AML-193 (cell line): ENCODE measurements around the gene ADAMTS1.
"Not testable (repeated sequence)": the region's sequence is repeated elsewhere in the genome, so short reads cannot be mapped to it uniquely, and the experiment has no call there.

Experiments used
- DNase-seq, 2 experiments: peaks; one replicate each; lab custom pipeline; 2025; lab: John Stamatoyannopoulos, UW

ADAMTS1 gene

GRCh38 chr21:26845066-26845758, at the start of gene ADAMTS1:
Gene ADAMTS1 (minus strand): TSS chr21:26845409. CDS start chr21:26844954, 455 bp downstream.
- no peak for DNase-seq

GRCh38 chr21:26892151-26892550, 46.9 kb upstream of the ADAMTS1 start:
- no peak for DNase-seq

GRCh38 chr21:26888931-26889330, 43.7 kb upstream of the ADAMTS1 start:
- no peak for DNase-seq

GRCh38 chr21:26888256-26888655, 43.0 kb upstream of the ADAMTS1 start:
- DNase-seq, result no peak

GRCh38 chr21:26887251-26887650, 42.0 kb upstream of the ADAMTS1 start:
- no peak for DNase-seq

- no peak for DNase-seq
Observed at GRCh38 chr21:26884436-26884835, 39.2 kb upstream of the ADAMTS1 start.

- no peak for DNase-seq
Observed at GRCh38 chr21:26883768-26884167, 38.6 kb upstream of the ADAMTS1 start.

- DNase-seq, result peak in 1 of 2 experiments; percentile 4
Observed at GRCh38 chr21:26881504-26882228, 36.5 kb upstream of the ADAMTS1 start.

- DNase-seq, result no peak
Observed at GRCh38 chr21:26877018-26877417, 31.8 kb upstream of the ADAMTS1 start.

- DNase-seq, result no peak
Observed at GRCh38 chr21:26874347-26874746, 29.1 kb upstream of the ADAMTS1 start.

GRCh38 chr21:26865857-26866256, 20.6 kb upstream of the ADAMTS1 start:
- DNase-seq, result no peak

GRCh38 chr21:26856871-26857350, 11.7 kb upstream of the ADAMTS1 start:
- DNase-seq, result not testable (repeated sequence)

GRCh38 chr21:26854695-26855094, 9.5 kb upstream of the ADAMTS1 start:
- DNase-seq, result not testable (repeated sequence)

GRCh38 chr21:26852423-26852822, 7.2 kb upstream of the ADAMTS1 start:
- no peak for DNase-seq

- DNase-seq, result no peak
Observed at GRCh38 chr21:26851109-26851944, 6.1 kb upstream of the ADAMTS1 start.

GRCh38 chr21:26850116-26850643, 5.0 kb upstream of the ADAMTS1 start:
- peak; percentile 44 to 48 for DNase-seq

- DNase-seq, result peak in 1 of 2 experiments; percentile 40
Observed at GRCh38 chr21:26849428-26850115, 4.4 kb upstream of the ADAMTS1 start.

GRCh38 chr21:26847921-26848320, 2.7 kb upstream of the ADAMTS1 start:
- DNase-seq, result no peak

- DNase-seq, result no peak
Observed at GRCh38 chr21:26847002-26847401, 1.8 kb upstream of the ADAMTS1 start.

- no peak for DNase-seq
Observed at GRCh38 chr21:26846036-26846931, 1.1 kb upstream of the ADAMTS1 start.

GRCh38 chr21:26845759-26846035, 488 bp upstream of the ADAMTS1 start:
- no peak for DNase-seq
